Chondrocyte (in vitro differentiated cells): ENCODE data around the gene NLRP6. TPM values are rescaled to one million over a fixed set of nuclear protein-coding genes. Genes with fewer than 3 reads are reported as not detected.
"Not testable (repeated sequence)": the region's sequence is repeated elsewhere in the genome, so short reads cannot be mapped to it uniquely, and the experiment has no call there.

Source experiments
- DNase-seq: peaks from one replicate; pipeline ENCODE4 v3.0.0; 2021; ENCODE audit warnings: mixed read lengths, low spot score
- H3K27ac Mint-ChIP-seq: one replicate; pipeline ENCODE4 v1.8.0; 2021; ENCODE audit warnings: mild to moderate bottlenecking, moderate library complexity, mixed read lengths; ENCODE audit not compliant: unreplicated experiment
- H3K27me3 Mint-ChIP-seq: 2 replicates; pipeline ENCODE4 v1.8.0; 2021; ENCODE audit warnings: low read depth, mixed read lengths
- H3K36me3 Mint-ChIP-seq: 2 replicates; pipeline ENCODE4 v1.8.0; 2021; ENCODE audit warnings: low read depth, mixed read lengths
- H3K4me1 Mint-ChIP-seq: 2 replicates; pipeline ENCODE4 v1.8.0; 2021; ENCODE audit warnings: low read depth, mild to moderate bottlenecking, mixed read lengths
- H3K4me3 Mint-ChIP-seq: one replicate; pipeline ENCODE4 v1.8.0; 2021; ENCODE audit warnings: mild to moderate bottlenecking, moderate library complexity, mixed read lengths; ENCODE audit not compliant: unreplicated experiment
- H3K9me3 Mint-ChIP-seq: 2 replicates; pipeline ENCODE4 v1.8.0; 2021; ENCODE audit warnings: low read depth, mixed read lengths
- CTCF ChIP-seq: fragments of 200-600 bp; sonication (generic); IDR thresholded peaks from 2 replicates; pipeline ENCODE4 v1.5.0; 2021; ENCODE audit warnings: antibody characterized with exemption, mild to moderate bottlenecking, moderate library complexity
- total RNA-seq: library from RNA; stranded (reverse); gene quantifications from 3 replicates; pipeline ENCODE4 v1.2.1, GENCODE V29; 2021

NLRP6 gene
- total RNA-seq, 1 donor from 2014 or later: not detected

- no peak for TF ChIP-seq CTCF
- H3K4me3 Mint-ChIP-seq: no peak overlapping the region
- no peak for DNase-seq
- peaks cover 13% of the 10 kb centered on the region for H3K27me3 Mint-ChIP-seq
- H3K36me3 Mint-ChIP-seq: no peaks in the 10 kb centered on the region
- peak overlapping the region; percentile 12 for H3K27ac Mint-ChIP-seq
- peaks cover 29% of the 10 kb centered on the region for H3K4me1 Mint-ChIP-seq
- no peaks in the 10 kb centered on the region for H3K9me3 Mint-ChIP-seq
These were observed 35.1 kb downstream of the NLRP6 start for GRCh38 chr11:313304-313786.

GRCh38 chr11:313787-314553 is 35.8 kb downstream of the NLRP6 start, which contains the start of gene IFITM1:
Gene IFITM1, plus strand, starts transcription at chr11:314040. Its CDS starts 131 bp downstream, at chr11:314171.
- no peak for TF ChIP-seq CTCF
- Mint-ChIP-seq H3K4me3 (no peak within 1 kb of the TSS), H3K9me3 (no peaks in the 10 kb centered on the region), H3K27ac (peak within 1 kb of the TSS; percentile 47), H3K4me1 (peaks cover 23% of the 10 kb centered on the region), H3K36me3 (no peaks in the 10 kb centered on the region), H3K27me3 (peaks cover 13% of the 10 kb centered on the region)
- DNase-seq: no peak

- not testable (repeated sequence) for H3K9me3 Mint-ChIP-seq, H3K27ac Mint-ChIP-seq, H3K4me3 Mint-ChIP-seq, H3K36me3 Mint-ChIP-seq, DNase-seq
- Mint-ChIP-seq H3K4me1 (peaks cover 17% of the 10 kb centered on the region), H3K27me3 (peaks cover 13% of the 10 kb centered on the region)
These were observed 36.3 kb downstream of the NLRP6 start for GRCh38 chr11:314554-314875.

- DNase-seq: no peak
- Mint-ChIP-seq H3K27ac (no peak overlapping the region), H3K4me3 (no peak overlapping the region), H3K27me3 (peaks cover 13% of the 10 kb centered on the region), H3K4me1 (peaks cover 12% of the 10 kb centered on the region), H3K36me3 (no peaks in the 10 kb centered on the region), H3K9me3 (no peaks in the 10 kb centered on the region)
- no peak for TF ChIP-seq CTCF
These were observed 36.9 kb downstream of the NLRP6 start for GRCh38 chr11:315051-315481.

- DNase-seq: peak; percentile 88
- Mint-ChIP-seq H3K4me3 (no peak overlapping the region), H3K27ac (no peak overlapping the region), H3K27me3 (peaks cover 13% of the 10 kb centered on the region), H3K4me1 (peaks cover 13% of the 10 kb centered on the region), H3K9me3 (no peaks in the 10 kb centered on the region), H3K36me3 (no peaks in the 10 kb centered on the region)
- TF ChIP-seq CTCF: no peak
These were observed 37.3 kb downstream of the NLRP6 start for GRCh38 chr11:315516-315994.
